Hypothalamus (tissue), 51 donors: ENCODE results near the gene UIMC1.
A peak's percentile ranks its signal among the peaks of the same experiment; 100 is the strongest.

Source experiments
- DNase-seq, 51 donors: peaks; one replicate each; lab custom pipeline; 2025; lab: John Stamatoyannopoulos, UW

UIMC1 gene

DNA sequence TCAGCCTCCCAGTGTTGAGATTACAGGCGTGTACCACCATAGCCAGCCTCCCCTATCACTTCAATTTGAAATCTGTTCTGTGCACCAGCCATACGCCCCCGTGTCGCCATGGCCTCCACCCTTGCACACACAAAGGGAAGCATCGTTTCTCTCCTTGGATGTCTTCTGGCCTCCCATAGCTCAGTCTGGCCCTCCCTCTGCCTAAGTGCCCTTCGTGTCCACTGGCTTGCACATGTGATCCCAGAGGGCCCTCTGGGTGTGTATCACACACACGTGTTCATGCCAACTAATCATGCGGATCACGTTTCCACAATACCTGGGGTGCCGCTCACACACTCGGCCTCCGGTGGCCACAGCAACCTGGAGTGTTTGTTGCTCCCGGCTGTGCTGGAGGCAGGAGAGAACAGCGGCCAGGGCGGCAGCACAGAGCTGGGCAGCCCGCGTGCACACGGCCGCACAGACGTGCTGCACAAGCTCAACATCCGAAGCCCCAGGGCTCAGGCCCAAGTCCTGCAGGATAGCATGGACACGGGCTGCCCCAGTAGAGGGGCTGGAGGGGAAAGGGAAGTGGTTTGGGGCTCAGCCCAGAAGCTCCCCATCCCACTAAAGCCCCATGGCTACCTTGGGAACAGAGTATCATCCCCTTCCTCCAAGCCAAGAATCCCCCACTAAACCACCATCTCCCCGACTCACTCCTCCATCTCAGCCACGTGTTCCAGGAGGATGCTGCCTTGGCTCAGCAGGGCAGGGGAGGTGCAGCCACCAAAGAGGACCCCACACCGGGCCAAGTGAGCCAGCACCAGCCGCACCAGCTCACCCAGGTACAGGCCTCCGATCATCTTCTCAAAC is 118.3 kb downstream of the UIMC1 start:
- no peak for DNase-seq

DNA sequence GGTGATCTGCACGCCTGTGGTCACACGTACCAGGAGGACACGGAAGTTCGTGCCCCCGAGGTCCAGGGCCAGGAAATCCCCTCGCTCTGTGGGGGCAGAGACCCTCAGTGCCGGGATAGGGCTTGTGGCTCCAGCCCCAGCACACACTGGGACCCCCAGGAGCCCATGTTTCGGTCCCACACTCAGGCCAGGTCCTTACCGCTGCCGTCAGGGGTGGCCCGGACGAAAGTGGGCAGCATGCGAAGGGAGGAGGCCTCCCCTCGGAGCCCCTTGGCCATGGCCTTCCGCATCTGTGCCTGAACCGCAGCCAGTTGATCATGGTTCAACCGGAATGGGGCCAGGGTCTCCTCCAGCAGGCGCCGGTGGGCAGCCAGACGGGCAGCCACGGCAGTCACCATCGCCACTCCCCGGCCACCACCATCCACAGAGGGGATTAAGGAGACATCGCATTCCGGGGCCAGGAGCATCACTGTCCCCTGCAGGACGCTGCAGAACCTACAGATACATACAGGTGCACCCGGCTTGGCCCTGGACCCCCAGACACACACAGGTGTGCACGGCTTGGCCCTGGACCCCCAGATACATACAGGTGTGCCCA is 119.2 kb downstream of the UIMC1 start:
- DNase-seq, result no peak

DNA sequence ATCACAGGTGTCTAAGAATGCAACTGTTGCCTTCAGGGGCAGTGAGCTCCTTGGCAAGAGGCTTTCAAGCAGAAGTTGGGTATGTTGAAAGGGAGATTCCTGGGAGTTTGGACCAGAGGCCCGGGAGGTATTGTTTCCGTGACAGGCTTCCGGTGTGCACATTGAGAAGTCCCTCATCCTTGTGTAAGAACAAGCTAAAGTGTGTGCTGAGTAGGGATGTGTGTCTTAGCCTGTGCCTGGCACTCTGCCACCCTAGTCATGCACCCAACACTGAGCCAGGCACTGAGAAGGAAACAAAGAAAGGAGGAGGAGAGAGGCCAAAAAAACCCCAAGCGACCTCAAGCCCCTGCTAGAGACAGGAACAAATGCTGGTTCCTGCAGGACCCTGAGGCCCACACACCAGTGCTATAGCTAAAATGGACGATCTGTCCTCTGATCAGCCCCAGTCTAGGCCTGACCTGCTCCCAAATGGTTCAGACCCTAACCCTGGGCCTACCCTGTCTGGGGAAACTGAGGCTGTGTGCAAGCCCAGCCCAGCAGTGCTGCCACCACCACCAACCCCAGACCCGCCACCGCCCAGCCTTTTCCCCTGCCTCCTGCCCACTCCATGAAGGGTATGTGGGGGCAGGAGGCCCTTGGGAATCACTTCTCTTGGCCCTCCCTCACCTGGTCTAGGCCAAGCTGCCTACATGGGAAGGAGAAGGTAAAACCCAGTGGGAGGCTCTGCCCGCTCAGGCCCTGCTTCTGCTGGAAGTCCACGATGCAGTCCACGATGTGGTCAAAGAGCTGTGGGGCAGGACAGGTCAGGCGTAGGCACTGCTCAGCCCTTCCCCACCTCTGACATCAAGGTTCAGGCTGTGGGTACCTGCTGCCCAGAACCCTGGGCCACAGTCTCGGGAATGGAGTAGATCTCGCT is 120.0 kb downstream of the UIMC1 start:
- no peak for DNase-seq

DNA sequence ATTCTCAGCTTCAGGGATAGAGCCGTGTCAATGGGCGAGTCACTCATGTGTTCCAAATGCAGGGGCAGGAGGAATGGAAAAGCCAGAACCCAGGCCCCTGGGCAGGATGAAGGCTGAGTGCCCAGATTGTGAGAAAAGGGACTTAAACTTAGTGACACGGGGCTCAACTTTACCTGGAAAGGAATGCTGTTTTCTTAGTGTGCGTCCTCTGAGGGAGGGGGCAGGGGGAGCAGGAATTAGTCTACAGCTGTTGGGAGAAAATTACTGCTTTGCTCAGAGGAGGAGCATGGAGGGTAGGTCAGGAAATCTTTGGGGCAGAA is 122.0 kb downstream of the UIMC1 start:
- DNase-seq, result no peak

DNA sequence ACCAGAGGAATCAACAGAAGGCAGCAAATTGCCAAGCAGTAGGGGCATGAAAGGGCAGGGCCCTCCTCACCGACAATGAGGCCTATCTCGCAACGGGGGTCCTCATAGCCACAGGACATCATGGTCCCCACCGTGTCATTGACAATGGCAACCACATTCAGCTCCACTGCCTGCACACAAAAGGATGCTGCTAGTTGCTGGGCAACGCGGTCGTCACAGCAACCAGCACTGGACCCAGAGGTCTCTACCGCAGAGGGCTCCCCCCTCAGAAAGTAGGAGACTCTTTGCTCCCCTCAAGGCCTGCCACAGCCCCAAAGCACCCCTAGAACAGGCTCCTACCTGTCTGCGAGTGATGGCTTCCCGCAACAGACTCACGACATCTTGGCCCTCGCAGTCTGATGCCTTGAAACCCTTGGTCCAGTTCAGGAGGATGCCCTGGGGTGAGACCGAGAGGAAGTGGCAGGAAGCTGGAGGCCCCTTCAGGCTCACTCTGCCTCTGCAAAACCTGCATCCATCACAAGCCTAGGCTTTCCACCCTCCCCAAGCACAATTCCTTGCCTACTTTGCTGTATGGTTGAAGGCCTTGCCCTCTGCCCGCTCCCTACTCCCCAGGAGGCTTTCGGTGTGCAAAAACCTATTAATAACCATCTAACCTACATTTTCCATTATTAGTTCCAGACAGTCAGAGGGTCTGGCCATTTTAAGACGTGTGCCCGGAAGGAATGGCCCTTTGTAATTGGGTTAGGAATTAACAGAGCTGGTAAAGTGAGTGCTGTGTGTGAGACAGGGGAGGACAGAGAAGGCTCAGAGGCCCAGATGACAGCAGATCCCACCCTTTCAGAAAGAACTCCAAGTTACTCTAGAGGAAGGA is 122.6 kb downstream of the UIMC1 start:
- peak in 13 of 51 donors; percentile 10 to 58 (median 31) for DNase-seq

DNA sequence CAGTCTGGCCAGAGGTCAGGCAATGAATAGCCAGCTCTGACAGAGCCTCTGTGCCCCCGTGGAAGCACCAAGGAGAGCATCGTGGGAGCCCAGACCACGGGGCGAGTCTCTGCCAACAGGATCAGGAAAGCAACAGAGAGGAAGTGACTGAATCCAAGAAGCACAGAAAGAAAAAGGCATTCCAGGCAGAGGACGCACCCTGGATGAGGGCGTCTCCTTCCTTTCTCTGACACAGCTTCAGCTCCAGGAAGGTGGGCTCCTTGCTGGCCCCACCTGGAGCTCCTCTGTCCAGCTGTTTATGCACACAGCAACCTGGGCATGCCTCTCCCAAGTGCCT is 124.0 kb downstream of the UIMC1 start:
- DNase-seq, result no peak

DNA sequence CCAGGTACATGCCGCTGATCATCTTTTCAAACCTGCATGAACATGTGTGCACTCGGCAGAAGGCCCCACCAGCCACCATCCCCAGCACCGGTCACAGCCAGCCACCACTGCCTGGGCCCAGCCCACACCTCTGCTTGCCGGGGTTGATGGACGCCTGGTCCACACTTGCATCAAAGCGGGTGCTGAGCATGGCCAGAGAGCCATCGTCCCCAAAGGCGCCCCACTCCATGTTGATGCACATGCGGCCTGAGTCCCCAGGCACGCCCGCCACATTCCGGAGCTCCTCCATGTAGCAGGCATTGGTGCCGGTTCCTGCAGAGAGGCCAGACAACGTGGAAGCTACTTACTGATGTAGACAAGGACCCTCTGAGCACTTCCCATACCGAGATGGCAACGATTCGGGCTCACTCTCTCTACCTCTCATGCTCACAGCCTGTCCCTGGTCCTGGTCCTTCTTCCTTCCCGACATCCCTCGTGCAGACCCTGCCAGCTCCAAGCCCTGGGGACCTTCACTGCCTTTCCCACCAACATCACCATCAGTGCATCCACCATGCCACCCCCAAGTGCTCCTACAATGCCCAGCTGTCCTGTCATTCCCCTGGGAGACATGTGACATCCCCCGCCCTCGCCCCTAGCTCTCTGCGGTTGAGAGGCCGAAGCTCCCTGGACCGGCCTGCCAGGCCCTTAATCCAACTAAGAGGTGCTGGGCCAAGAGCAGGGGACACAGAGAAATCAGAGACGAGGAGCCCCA is 124.6 kb downstream of the UIMC1 start:
- no peak for DNase-seq

DNA sequence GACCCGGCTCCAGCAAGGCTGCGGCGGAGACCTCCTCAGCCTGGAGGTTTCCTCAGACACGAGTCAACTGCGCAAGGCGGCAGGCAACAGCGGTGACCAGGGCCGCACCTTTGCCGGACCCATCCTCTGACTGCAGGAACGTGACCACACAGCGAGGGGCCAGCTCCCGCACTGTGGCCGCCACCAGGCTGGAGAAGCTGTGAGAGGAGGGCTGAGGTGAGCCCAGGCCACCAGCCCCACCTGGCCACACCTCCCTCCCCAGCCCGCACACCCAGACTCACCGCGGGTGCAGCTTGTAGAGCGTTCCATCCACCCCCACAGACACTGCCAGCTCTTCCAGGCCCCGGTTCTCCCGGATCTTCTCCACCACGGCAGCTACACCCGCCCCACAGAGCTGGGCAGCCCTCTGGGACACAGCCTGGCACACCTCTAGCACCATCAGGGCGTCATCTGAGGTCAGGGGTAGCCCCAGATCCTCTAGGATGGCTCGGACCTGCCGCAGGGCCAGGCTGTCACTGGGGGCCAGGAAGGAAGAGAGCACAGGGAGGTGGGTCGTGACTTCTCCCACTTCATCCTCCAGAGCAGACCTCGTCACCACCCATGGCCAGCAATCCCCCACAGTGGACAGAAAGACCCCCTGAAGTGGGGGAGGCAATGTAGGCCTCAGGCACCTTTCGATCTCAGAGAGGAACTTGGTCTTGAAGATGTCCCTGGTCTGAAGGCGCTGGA is 125.4 kb downstream of the UIMC1 start:
- no peak for DNase-seq

DNA sequence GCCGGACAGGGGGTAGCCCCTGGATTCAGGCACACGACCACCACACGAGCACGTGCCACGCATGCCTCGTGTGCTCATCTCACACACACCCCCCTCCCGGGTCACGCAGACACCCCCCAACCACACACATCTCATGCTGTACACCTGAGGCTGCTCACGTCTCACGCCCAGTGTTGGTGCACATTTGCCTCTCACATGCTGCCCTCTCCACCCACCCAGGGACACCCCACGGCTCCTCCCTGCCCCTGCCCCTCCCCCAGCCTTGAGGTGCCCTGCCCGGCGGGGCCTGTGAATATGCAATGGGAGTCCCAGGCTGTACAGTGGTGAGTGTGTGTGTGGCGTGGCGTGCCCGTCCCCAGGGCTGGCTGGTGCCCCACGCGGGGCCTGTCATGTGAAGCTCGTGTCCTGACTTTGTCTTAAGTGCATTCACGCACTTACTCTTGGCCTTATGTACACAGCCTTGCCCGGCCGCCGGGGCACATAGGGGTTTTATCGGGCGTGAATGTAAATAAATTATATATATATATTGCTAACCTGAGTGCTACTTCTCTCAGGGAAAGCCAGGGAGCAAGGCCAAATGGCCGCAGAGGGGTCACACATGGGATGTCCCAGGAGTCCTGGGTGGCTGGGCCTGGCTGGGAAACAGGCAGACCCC is 126.1 kb downstream of the UIMC1 start:
- DNase-seq, result no peak

DNA sequence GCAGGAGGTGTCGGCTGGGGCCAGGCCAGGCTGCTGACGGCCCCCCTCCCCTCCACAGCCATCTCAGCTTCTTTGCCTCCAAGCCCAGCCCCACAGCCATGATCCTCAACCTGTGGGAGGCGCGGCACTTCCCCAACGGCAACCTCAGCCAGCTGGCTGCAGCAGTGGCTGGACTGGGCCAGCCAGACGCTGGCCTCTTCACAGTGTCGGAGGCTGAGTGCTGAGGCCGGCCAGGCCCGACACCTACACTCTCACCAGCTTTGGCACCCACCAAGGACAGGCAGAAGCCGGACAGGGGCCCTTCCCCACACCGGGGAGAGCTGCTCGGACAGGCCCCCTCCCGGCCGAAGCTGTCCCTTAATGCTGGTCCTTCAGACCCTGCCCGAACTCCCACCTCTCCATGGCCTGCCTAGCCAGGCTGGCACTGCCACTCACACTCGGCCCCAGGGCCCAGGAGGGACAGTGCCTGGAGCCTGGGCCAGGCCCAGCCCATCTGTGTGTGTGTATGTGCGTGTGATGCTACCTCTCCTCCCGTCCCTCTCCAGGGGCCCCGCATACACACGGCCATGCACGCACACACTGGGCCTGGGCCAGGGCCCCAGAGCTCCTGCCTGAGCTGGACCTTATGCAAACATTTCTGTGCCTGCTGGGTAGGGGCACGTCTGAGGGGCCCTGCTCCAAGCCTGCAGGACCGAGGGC is 126.8 kb downstream of the UIMC1 start:
- DNase-seq, result no peak

DNA sequence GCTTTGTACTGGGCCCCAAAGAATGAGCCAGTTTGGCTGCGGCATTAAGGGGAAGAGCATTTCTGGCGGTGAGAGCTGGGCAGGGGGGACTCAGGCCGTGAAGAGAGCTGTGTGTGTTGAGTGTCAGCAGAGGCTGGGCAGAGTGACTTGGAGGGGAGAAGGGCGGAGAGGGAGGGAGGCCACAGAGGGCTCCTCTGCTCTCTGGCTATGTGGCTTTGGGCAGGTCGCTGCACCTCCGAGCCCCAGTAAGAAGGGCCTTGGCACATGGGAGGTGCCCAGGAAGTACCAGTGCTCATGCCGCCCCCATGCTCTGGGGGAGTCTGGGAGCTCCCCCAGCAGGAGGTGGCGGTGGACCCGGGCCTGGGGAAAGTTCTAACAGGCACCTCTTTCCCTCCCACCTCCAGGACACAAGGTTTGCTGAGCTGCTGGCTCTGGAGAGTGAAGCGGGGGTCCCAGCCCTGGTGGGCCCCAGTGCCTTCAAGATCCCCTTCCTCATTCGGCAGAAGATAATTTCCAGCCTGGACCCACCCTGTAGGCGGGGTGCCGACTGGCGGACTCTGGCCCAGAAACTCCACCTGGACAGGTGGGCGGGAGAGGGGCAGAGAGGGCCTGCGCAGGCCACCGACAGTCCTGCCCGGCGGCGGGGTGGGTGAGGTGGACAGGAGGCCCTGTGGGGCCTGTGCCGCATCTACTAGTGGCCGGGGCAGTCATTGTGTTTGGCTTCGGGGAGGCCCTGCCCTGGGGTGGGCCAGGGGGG is 127.5 kb downstream of the UIMC1 start:
- no peak for DNase-seq

DNA sequence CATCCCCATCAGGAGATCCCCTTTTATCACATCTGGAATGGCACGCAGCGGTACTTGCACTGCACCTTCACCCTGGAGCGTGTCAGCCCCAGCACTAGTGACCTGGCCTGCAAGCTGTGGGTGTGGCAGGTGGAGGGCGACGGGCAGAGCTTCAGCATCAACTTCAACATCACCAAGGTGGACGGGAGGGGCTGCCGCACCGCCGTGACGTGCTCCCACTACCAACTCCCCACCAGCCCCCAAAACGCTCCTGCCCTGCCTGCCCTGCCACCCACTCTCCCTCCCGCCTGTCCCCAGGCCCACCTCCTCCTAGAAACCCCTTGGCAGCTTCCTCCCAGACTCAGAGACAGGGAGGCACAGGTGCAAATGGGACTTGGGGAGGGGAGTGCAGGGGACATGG is 128.1 kb downstream of the UIMC1 start:
- no peak for DNase-seq

DNA sequence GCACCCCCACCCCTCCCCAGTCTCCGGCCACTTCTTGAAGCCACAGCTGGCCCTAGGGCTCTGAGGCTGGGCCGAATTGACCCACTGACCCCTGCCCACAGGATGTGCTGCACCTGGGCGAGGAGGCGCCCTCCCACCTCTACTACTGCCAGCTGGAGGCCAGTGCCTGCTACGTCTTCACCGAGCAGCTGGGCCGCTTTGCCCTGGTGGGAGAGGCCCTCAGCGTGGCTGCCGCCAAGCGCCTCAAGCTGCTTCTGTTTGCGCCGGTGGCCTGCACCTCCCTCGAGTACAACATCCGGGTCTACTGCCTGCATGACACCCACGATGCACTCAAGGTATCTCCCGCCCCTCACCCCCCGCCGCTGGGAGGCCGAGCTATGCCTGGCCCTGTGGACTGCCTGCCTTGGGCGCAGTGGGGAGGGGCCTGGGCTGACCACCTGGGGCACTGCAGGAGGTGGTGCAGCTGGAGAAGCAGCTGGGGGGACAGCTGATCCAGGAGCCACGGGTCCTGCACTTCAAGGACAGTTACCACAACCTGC is 128.7 kb downstream of the UIMC1 start:
- DNase-seq, result no peak

DNA sequence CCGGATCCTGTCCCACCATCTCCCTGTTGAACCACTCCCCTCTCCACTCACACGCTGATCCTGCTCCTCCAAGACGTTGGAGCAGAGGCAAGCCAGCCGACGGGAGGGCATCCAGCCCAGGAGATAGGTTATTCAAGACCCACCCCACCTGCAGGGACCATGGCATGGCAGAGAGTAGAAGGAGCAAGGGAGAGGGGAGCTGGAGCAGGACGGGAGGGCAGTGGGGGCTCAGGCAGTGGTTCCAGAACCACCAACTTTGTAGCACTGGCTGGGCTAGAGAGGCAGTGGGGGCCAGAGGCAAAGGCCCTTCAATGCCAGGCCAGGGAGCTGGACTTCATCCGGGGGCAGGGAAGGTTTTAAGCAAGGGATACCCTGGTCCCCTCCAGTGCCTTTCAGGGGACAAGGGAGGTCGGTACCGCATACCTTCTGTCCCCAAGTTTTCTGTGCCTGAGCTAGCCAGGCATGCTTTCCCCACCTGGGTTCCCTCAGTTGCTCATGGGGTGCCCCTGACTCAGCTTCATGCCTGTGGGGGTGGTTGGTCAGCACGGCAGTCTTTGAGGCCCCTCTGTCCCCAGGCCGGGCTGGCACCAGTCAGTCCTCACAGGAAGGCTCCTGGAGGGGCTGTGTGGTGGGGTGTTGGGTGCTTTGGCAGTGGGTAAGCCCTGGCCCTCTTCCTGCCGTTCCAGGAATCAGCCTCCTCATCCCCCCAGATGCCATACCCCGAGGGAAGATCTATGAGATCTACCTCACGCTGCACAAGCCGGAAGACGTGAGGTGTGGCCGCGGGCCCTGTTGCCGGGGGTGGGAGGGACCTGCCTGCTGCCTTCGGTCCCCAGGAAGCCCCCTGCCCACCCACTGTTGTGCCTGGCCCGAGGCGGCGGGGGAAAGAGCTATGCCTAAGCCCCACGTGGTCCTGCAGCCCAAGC is 129.8 kb downstream of the UIMC1 start:
- DNase-seq, result no peak

DNA sequence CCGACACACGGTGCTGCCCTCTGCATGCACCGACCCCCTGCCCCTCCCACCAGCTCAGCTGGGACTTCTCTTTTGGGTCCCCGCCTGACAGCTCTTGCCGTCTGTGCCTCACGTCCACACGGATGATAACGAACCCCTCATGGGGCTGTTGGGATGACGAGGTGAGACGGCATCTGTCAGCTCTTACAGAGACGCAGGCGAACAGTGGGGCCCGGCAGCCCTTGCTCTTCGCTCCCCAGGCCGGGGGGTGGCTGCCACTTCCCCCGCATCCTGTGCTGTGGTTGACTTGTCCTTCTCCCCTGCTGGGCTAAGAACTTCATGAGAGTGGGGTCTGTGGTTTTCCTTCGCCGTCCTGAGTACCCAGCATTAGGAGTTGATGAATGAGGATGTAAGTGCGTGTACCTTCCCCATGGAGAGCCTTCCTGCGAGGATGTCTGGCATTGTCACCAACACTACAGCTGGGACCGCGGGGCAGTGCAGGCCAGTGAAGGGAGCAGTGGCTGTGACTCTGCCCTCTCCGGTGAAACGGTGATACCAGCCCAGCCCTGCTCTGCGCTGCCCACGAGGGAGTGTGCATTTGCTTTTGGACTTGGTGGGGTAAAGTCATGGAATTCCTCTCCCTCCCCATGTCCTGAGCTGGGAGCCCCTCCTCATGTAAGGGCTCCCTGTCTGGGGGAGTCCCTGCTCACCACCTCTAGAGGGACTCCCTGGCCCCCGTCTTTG is 130.6 kb downstream of the UIMC1 start:
- no peak for DNase-seq
